SK-N-SH (cell line): ENCODE results near the gene GINS3. TPM values are rescaled to one million over a fixed set of nuclear protein-coding genes. Genes with fewer than 3 reads are reported as not detected.

Experiments
- CTCF ChIA-PET: fragments of 300-600, 350-600 bp; formaldehyde crosslinking; extraction: SDS; loops from one replicate; lab custom pipeline; 2021; lab: Yijun Ruan, JAX
- POLR2A ChIA-PET: fragments of 350-600 bp; sonication (Branson Sonifier 250); formaldehyde crosslinking; extraction: SDS; loops from one replicate; lab custom pipeline; 2020; ENCODE audit warnings: antibody characterized with exemption, inconsistent platforms; lab: Yijun Ruan, JAX
- DNase-seq: peaks from one replicate; pipeline ENCODE4 v3.0.0; 2012
- H2AFZ ChIP-seq: fragments of 200-600 bp; sonication (generic); 2 replicates; pipeline ENCODE4 v1.8.1; 2016; ENCODE audit warnings: antibody characterized with exemption, mild to moderate bottlenecking, low read depth
- H3F3A ChIP-seq: fragments of 200-600 bp; sonication (generic); replicated peaks from 2 replicates; pipeline ENCODE3; 2016; ENCODE audit warnings: antibody characterized with exemption, mild to moderate bottlenecking; ENCODE audit not compliant: insufficient read depth
- H3K27ac ChIP-seq, 2 experiments: fragments of 200-500 bp in 1 of 2; fragments of 200-600 bp in 1 of 2; sonication (Bioruptor generic) in 1 of 2; sonication (generic), shearing (Covaris generic) in 1 of 2; 2 replicates each; pipeline versions ENCODE4 v1.5.1 to v1.6.1; 2014 to 2016; ENCODE audit warnings: low read depth in 2 of 2, inconsistent platforms in 1 of 2, low read length in 1 of 2, mild to moderate bottlenecking in 1 of 2, mixed read lengths in 1 of 2
- H3K27me3 ChIP-seq: fragments of 200-600 bp; sonication (generic), shearing (Covaris generic); 2 replicates; pipeline ENCODE4 v1.6.1; 2016; ENCODE audit warnings: mixed run types; ENCODE audit not compliant: insufficient read depth
- H3K36me3 ChIP-seq, 2 experiments: fragments of 200-500 bp in 1 of 2; fragments of 200-600 bp in 1 of 2; sonication (Bioruptor generic) in 1 of 2; sonication (generic) in 1 of 2; replicated peaks in 1 of 2; 2 replicates each; pipeline versions ENCODE3 to v1.5.1; 2014 to 2016; ENCODE audit warnings: low read length in 1 of 2, mild to moderate bottlenecking in 1 of 2; ENCODE audit not compliant: insufficient read depth in 2 of 2, control insufficient read depth in 1 of 2
- H3K4me1 ChIP-seq, 2 experiments: fragments of 200-500 bp in 1 of 2; fragments of 200-600 bp in 1 of 2; sonication (Bioruptor generic) in 1 of 2; sonication (generic), shearing (Covaris generic) in 1 of 2; 2 replicates each; pipeline versions ENCODE4 v1.5.1 to v1.6.1; 2014 to 2016; ENCODE audit warnings: low read depth in 1 of 2, low read length in 1 of 2, mixed run types in 1 of 2; ENCODE audit not compliant: insufficient read depth in 2 of 2, control insufficient read depth in 1 of 2
- H3K4me2 ChIP-seq: fragments of 200-600 bp; sonication (generic), shearing (Covaris generic); 2 replicates; pipeline ENCODE4 v1.6.1; 2017; ENCODE audit warnings: mixed run types
- H3K4me3 ChIP-seq, 2 experiments: fragments of 200-500 bp in 1 of 2; fragments of 200-600 bp in 1 of 2; sonication (Bioruptor generic) in 1 of 2; sonication (generic), shearing (Covaris generic) in 1 of 2; 2 replicates each; pipeline versions ENCODE4 v1.5.1 to v1.8.1; 2014 to 2016; ENCODE audit warnings: low read depth in 2 of 2, inconsistent platforms in 1 of 2, low read length in 1 of 2, mild to moderate bottlenecking in 1 of 2, mixed read lengths in 1 of 2, moderate library complexity in 1 of 2
- H3K79me2 ChIP-seq: fragments of 200-600 bp; sonication (generic); 2 replicates; pipeline ENCODE4 v1.8.1; 2017; ENCODE audit warnings: mild to moderate bottlenecking; ENCODE audit not compliant: insufficient read depth
- H3K9ac ChIP-seq: fragments of 200-600 bp; sonication (generic); 2 replicates; pipeline ENCODE4 v1.6.1; 2017; ENCODE audit warnings: mixed run types
- H3K9me2 ChIP-seq: fragments of 200-600 bp; sonication (generic); 2 replicates; pipeline ENCODE4 v1.6.1; 2017; ENCODE audit warnings: mixed run types
- H3K9me3 ChIP-seq: fragments of 200-600 bp; sonication (generic); 2 replicates; pipeline ENCODE4 v1.6.1; 2017; ENCODE audit warnings: mixed run types, mild to moderate bottlenecking, moderate library complexity
- H4K20me1 ChIP-seq: fragments of 200-600 bp; sonication (generic); 2 replicates; pipeline ENCODE4 v1.6.1; 2017; ENCODE audit warnings: mild to moderate bottlenecking, mixed run types; ENCODE audit not compliant: insufficient read depth
- CTCF ChIP-seq: fragments of 200-600 bp; sonication (generic); IDR thresholded peaks from 2 replicates; pipeline ENCODE4 v1.6.1; 2017; ENCODE audit warnings: antibody characterized with exemption, mild to moderate bottlenecking, moderate library complexity
- EP300 ChIP-seq, 2 experiments: IDR thresholded peaks; 2 replicates each; pipeline versions ENCODE4 v1.4.0 to v1.6.1; 2012; ENCODE audit warnings: borderline replicate concordance in 1 of 2, low read depth in 1 of 2, low read length in 1 of 2
- FOXM1 ChIP-seq: IDR thresholded peaks from 2 replicates; pipeline ENCODE4 v1.4.0; 2012; ENCODE audit warnings: low read depth, mild to moderate bottlenecking
- GABPA ChIP-seq: IDR thresholded peaks from 2 replicates; pipeline ENCODE4 v1.4.0; 2012; ENCODE audit warnings: low read depth, mild to moderate bottlenecking
- MEF2A ChIP-seq: IDR thresholded peaks from 2 replicates; pipeline ENCODE4 v1.4.0; 2012; ENCODE audit warnings: low read depth, borderline replicate concordance
- MXI1 ChIP-seq: IDR thresholded peaks from 2 replicates; pipeline ENCODE4 v1.6.1; 2012; ENCODE audit warnings: mild to moderate bottlenecking, low read depth, low read length, improper control_type of control experiment
- NFIC ChIP-seq: IDR thresholded peaks from 2 replicates; pipeline ENCODE4 v1.4.0; 2012; ENCODE audit warnings: borderline replicate concordance
- NRF1 ChIP-seq: IDR thresholded peaks from 2 replicates; pipeline ENCODE4 v1.6.1; 2012; ENCODE audit warnings: low read depth, mild to moderate bottlenecking, low read length
- POLR2AphosphoS5 ChIP-seq: IDR thresholded peaks from 2 replicates; pipeline ENCODE4 v1.6.1; 2012; ENCODE audit warnings: low read depth, low read length
- REST ChIP-seq: IDR thresholded peaks from 2 replicates; pipeline ENCODE4 v1.6.1; 2012; ENCODE audit warnings: mild to moderate bottlenecking, low read depth, low read length, moderate library complexity
- RXRA ChIP-seq: IDR thresholded peaks from 2 replicates; pipeline ENCODE4 v1.4.0; 2012; ENCODE audit warnings: low read depth, mild to moderate bottlenecking, borderline replicate concordance
- SIN3A ChIP-seq: IDR thresholded peaks from 2 replicates; pipeline ENCODE4 v1.6.1; 2012; ENCODE audit warnings: low read depth, mild to moderate bottlenecking, low read length, moderate library complexity, borderline replicate concordance
- TAF1 ChIP-seq: IDR thresholded peaks from 2 replicates; pipeline ENCODE4 v1.6.1; 2012; ENCODE audit warnings: low read depth, mild to moderate bottlenecking, low read length, moderate library complexity, borderline replicate concordance
- TEAD4 ChIP-seq: IDR thresholded peaks from 2 replicates; pipeline ENCODE4 v1.4.0; 2012; ENCODE audit warnings: mild to moderate bottlenecking, borderline replicate concordance; ENCODE audit not compliant: insufficient read depth
- USF1 ChIP-seq: IDR thresholded peaks from 2 replicates; pipeline ENCODE4 v1.4.0; 2012; ENCODE audit warnings: low read depth, borderline replicate concordance
- USF2 ChIP-seq: fragments of 150-350 bp; IDR thresholded peaks from 2 replicates; pipeline ENCODE4 v1.6.1; 2017; ENCODE audit warnings: antibody characterized with exemption, low read length, low read depth, borderline replicate concordance
- YY1 ChIP-seq: IDR thresholded peaks from 2 replicates; pipeline ENCODE4 v1.4.0; 2012; ENCODE audit warnings: low read depth, mild to moderate bottlenecking
- ZBTB33 ChIP-seq: IDR thresholded peaks from 2 replicates; pipeline ENCODE4 v1.4.0; 2012; ENCODE audit warnings: low read depth, borderline replicate concordance
- WGBS: methylation state at CpG from one replicate; pipeline ENCODE4 v1.1.6; 2017; ENCODE audit warnings: low lambda C conversion rate; 5-methylcytosine and 5-hydroxymethylcytosine counted together
- polyA plus RNA-seq, 3 experiments: library from polyadenylated mRNA; depleted of rRNA; stranded (reverse); fragments of >200 nt; gene quantifications; 2 replicates each; pipeline ENCODE4 v1.2.3, GENCODE V29; 2012

Gene GINS3
- polyA plus RNA-seq, 1 of the 3 experiments (the other 2 are of a cell fraction), result 8.7 TPM

- Histone ChIP-seq H3K4me1 (peaks cover 0 to 5% of the 10 kb centered on the region in 2 experiments; a peak in 1 of 4 replicates), H3K79me2 (no peaks in the 10 kb centered on the region), H3K27me3 (no peaks in the 10 kb centered on the region), H3K9me3 (no peaks in the 10 kb centered on the region), H3K4me2 (no peak overlapping the region), H3F3A (no peaks in the 10 kb centered on the region), H3K27ac (no peak overlapping the region), H3K36me3 (no peaks in the 10 kb centered on the region), H3K9me2 (no peaks in the 10 kb centered on the region), H4K20me1 (no peaks in the 10 kb centered on the region), H3K9ac (no peak overlapping the region), H2AFZ (no peak overlapping the region), H3K4me3 (no peak overlapping the region)
- no peak for TF ChIP-seq USF2
- no peak for TF ChIP-seq TEAD4
- no peak for TF ChIP-seq ZBTB33
- TF ChIP-seq YY1, result no peak
- no peak for TF ChIP-seq REST
- TF ChIP-seq CTCF, result no peak
- no peak for TF ChIP-seq MXI1
- no peak for TF ChIP-seq USF1
- no peak for TF ChIP-seq RXRA
- TF ChIP-seq NRF1, result no peak
- TF ChIP-seq TAF1, result no peak
- no peak for TF ChIP-seq EP300 (IDR thresholded peaks at IDR 0.05; ENCODE audit: borderline replicate concordance in 1 of 2, low read depth in 1 of 2, low read length in 1 of 2)
- TF ChIP-seq FOXM1, result no peak
- TF ChIP-seq POLR2AphosphoS5, result no peak
- no peak for TF ChIP-seq SIN3A
- no peak for TF ChIP-seq MEF2A
- no peak for TF ChIP-seq NFIC
- TF ChIP-seq GABPA, result no peak
- ChIA-PET CTCF (interaction anchor here (1.4 kb wide), 1 partner anchor 9 kb away, joined by 4 read pairs; no protein-coding TSS in a partner anchor), POLR2A (interaction anchor here (0.6 kb wide), 1 partner anchor 304 kb away, joined by 3 read pairs; no protein-coding TSS in a partner anchor)
- 79% methylated on average over 2 of the region's 2 CpGs for WGBS
- no peak for DNase-seq
These were observed 34.7 kb downstream of the GINS3 start for GRCh38 chr16:58426966-58427365.
